HG02970 (cell line): Measurements from ENCODE around the gene HDAC7.

Source experiments
- ATAC-seq: cut with Tn5 transposase; IDR thresholded peaks from one replicate; pipeline ENCODE4 v1.9.1; 2021; ENCODE audit warnings: mild to moderate bottlenecking, moderate library complexity, moderate number of reproducible peaks; ENCODE audit not compliant: unreplicated experiment, low FRiP score

HDAC7 gene

GRCh38 chr12:47783024-47783755 is 36.5 kb downstream of the HDAC7 start:
- no peak for ATAC-seq

- no peak for ATAC-seq
These were observed 37.3 kb downstream of the HDAC7 start for GRCh38 chr12:47782372-47782770.

- ATAC-seq = no peak
These were observed 38.0 kb downstream of the HDAC7 start for GRCh38 chr12:47781479-47782371.

GRCh38 chr12:47779943-47780504 is 39.7 kb downstream of the HDAC7 start:
- no peak for ATAC-seq

- ATAC-seq = no peak
These were observed 40.3 kb downstream of the HDAC7 start for GRCh38 chr12:47779301-47779942.

GRCh38 chr12:47778881-47779280 is 40.8 kb downstream of the HDAC7 start:
- ATAC-seq = no peak

- no peak for ATAC-seq
These were observed 41.8 kb downstream of the HDAC7 start for GRCh38 chr12:47777741-47778558.

GRCh38 chr12:47777151-47777550 is 42.6 kb downstream of the HDAC7 start:
- ATAC-seq = no peak

- ATAC-seq = no peak
These were observed 43.1 kb downstream of the HDAC7 start for GRCh38 chr12:47776471-47777143.

- no peak for ATAC-seq
These were observed 44.4 kb downstream of the HDAC7 start for GRCh38 chr12:47775100-47775911.

GRCh38 chr12:47774663-47775062 is 45.0 kb downstream of the HDAC7 start:
- no peak for ATAC-seq

GRCh38 chr12:47773858-47774580 is 45.7 kb downstream of the HDAC7 start:
- no peak for ATAC-seq

- ATAC-seq = peak; percentile 72
These were observed 46.4 kb downstream of the HDAC7 start, which contains the start of gene SLC48A1 for GRCh38 chr12:47773062-47773857. Gene SLC48A1, plus strand, starts transcription at chr12:47773238. Its CDS starts 67 bp downstream, at chr12:47773305.

GRCh38 chr12:47772738-47773061 is 47.0 kb downstream of the HDAC7 start:
- ATAC-seq = no peak

- no peak for ATAC-seq
These were observed 47.5 kb downstream of the HDAC7 start for GRCh38 chr12:47772094-47772660.

- no peak for ATAC-seq
These were observed 48.4 kb downstream of the HDAC7 start for GRCh38 chr12:47771304-47771703.
